ENCODE data around the gene ARF1. TPM values are rescaled to one million over a fixed set of nuclear protein-coding genes. Genes with fewer than 3 reads are reported as not detected.
A peak's percentile ranks its signal among the peaks of the same experiment; 100 is the strongest.
"Not testable (repeated sequence)": the region's sequence is repeated elsewhere in the genome, so short reads cannot be mapped to it uniquely, and the experiment has no call there.

Gene ARF1
- total and polyA plus RNA-seq, 9 donors = 109 to 313 (median 284) TPM

DNA sequence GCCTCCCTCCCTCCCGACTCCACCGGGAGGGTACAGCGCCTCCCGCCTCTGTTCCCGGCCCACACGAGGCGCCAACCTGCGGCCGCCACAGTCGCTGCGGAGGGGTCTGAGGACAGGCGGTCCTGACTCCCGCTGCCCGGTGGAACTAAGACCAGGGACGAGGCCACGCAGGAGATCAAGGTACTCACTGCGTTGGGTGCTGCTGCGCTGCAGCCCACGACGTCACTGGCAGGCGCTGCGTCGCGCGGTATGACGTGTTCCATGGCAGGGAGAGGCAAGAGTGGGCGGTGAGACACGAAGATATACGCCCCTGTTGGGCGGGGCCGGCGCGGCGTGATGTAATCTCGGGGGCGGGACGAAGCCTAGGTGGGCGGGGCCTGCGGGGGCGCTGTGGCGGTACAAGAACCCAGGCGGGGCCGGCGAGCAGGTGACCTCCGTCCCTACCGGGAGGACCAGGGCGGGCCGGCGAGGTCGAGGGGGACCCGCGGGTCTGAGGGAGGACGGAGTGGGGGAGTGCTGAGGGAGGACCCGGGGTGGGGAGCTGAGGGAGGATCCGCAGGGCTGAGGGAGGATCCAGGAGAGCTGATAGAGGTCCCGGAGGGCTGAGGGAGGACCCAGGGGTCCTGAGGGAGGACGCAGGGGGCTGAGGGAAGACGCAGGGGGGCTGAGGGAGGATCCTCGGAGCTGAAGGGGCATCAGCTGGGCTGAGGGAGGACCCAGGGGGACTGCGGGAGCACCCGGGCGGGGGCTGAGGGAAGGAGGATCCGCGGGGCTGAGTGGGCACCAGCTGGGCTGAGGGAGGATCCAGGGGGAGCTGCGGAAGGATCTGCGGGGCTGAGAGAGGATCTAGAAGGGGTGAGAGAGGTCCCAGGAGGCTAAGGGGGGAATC, 26.8 kb downstream of the ARF1 start, which contains the start of gene MRPL55:
TSS of gene MRPL55 (minus strand) at position 227 of the 889 bp plus-strand sequence. CDS start 1,039 bp downstream, outside the sequence.
- H3K27me3 ChIP-seq (ENCODE audit: control insufficient read depth, insufficient read depth, low read length) = no peaks in the 10 kb centered on the region
- DNase-seq = peak; percentile 99
- WGBS (ENCODE audit: insufficient coverage) = under 1% methylated on average over 66 of the region's 66 CpGs
- peaks cover 25% of the 10 kb centered on the region for H3K4me1 ChIP-seq (ENCODE audit: control insufficient read depth, insufficient read depth, low read length)
- H3K4me3 ChIP-seq (ENCODE audit: low read length) = peak within 1 kb of the TSS; percentile 93
- peak within 1 kb of the TSS; percentile 84 for H3K27ac ChIP-seq (ENCODE audit: low read length)
- peaks cover 24% of the 10 kb centered on the region for H3K36me3 ChIP-seq (ENCODE audit: control insufficient read depth, insufficient read depth, low read length)
- no peaks in the 10 kb centered on the region for H3K9me3 ChIP-seq (replicated peaks; ENCODE audit: control insufficient read depth, low read depth, low read length)

GRCh38 chr1:228109962-228110488, 27.5 kb downstream of the ARF1 start:
- peaks cover 24% of the 10 kb centered on the region for H3K36me3 ChIP-seq (ENCODE audit: control insufficient read depth, insufficient read depth, low read length)

GRCh38 chr1:228110556-228110955, 28.0 kb downstream of the ARF1 start:
- H3K4me3 ChIP-seq (ENCODE audit: low read length) = no peak overlapping the region
- H3K36me3 ChIP-seq (ENCODE audit: control insufficient read depth, insufficient read depth, low read length) = peaks cover 22% of the 10 kb centered on the region
- H3K4me1 ChIP-seq (ENCODE audit: control insufficient read depth, insufficient read depth, low read length) = peaks cover 18% of the 10 kb centered on the region
- peak overlapping the region; percentile 84 for H3K27ac ChIP-seq (ENCODE audit: low read length)
- WGBS (ENCODE audit: insufficient coverage) = 90% methylated on average over 3 of the region's 7 CpGs
- no peaks in the 10 kb centered on the region for H3K9me3 ChIP-seq (replicated peaks; ENCODE audit: control insufficient read depth, low read depth, low read length)
- H3K27me3 ChIP-seq (ENCODE audit: control insufficient read depth, insufficient read depth, low read length) = no peaks in the 10 kb centered on the region
- no peak for DNase-seq

More at GRCh38 chr1:228109962-228110488, 27.5 kb downstream of the ARF1 start:
- no peaks in the 10 kb centered on the region for H3K9me3 ChIP-seq (replicated peaks; ENCODE audit: control insufficient read depth, low read depth, low read length)
- H3K4me1 ChIP-seq (ENCODE audit: control insufficient read depth, insufficient read depth, low read length) = peaks cover 18% of the 10 kb centered on the region
- peak overlapping the region; percentile 93 for H3K4me3 ChIP-seq (ENCODE audit: low read length)
- WGBS (ENCODE audit: insufficient coverage) = 37% methylated on average over 15 of the region's 15 CpGs
- no peaks in the 10 kb centered on the region for H3K27me3 ChIP-seq (ENCODE audit: control insufficient read depth, insufficient read depth, low read length)
- no peak for DNase-seq
- peak overlapping the region; percentile 84 for H3K27ac ChIP-seq (ENCODE audit: low read length)

DNA sequence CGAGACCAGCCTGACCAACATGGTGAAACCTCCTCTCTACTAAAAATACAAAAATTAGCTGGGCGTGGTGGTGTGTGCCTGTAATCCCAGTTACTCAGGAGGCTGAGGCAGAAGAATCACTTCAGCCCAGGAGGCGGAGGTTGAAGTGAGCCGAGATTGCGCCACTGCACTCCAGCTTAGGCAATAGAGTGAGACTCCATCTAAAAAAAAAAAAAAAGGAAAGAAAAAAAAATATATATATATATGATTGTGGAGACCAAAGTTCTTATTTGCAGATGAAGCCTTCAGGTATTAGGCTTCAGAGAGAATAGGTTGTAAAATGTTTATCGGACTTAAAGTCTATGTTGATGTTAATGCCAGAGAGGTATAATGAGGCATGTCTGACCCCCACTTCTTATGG, 28.8 kb downstream of the ARF1 start:
- peaks cover 18% of the 10 kb centered on the region for H3K4me1 ChIP-seq (ENCODE audit: control insufficient read depth, insufficient read depth, low read length)

GRCh38 chr1:228112167-228112566, 29.7 kb downstream of the ARF1 start:
- H3K4me1 ChIP-seq (ENCODE audit: control insufficient read depth, insufficient read depth, low read length) = peaks cover 18% of the 10 kb centered on the region
- H3K9me3 ChIP-seq (replicated peaks; ENCODE audit: control insufficient read depth, low read depth, low read length) = no peaks in the 10 kb centered on the region
- H3K36me3 ChIP-seq (ENCODE audit: control insufficient read depth, insufficient read depth, low read length) = peaks cover 8% of the 10 kb centered on the region
- no CpG with 5 or more reads among the region's 7 CpGs for WGBS (ENCODE audit: insufficient coverage)
- no peak overlapping the region for H3K4me3 ChIP-seq (ENCODE audit: low read length)
- no peak overlapping the region for H3K27ac ChIP-seq (ENCODE audit: low read length)
- no peak for DNase-seq
- H3K27me3 ChIP-seq (ENCODE audit: control insufficient read depth, insufficient read depth, low read length) = no peaks in the 10 kb centered on the region

More for the DNA sequence above, 28.8 kb downstream of the ARF1 start:
- not testable (repeated sequence) for H3K4me3 ChIP-seq (ENCODE audit: low read length); H3K27ac ChIP-seq (ENCODE audit: low read length); DNase-seq; H3K27me3 ChIP-seq (ENCODE audit: control insufficient read depth, insufficient read depth, low read length); H3K9me3 ChIP-seq (replicated peaks; ENCODE audit: control insufficient read depth, low read depth, low read length)
- peaks cover 16% of the 10 kb centered on the region for H3K36me3 ChIP-seq (ENCODE audit: control insufficient read depth, insufficient read depth, low read length)
- WGBS (ENCODE audit: insufficient coverage) = 86% methylated on average over 1 of the region's 6 CpGs

GRCh38 chr1:228112617-228113016, 30.1 kb downstream of the ARF1 start:
- Histone ChIP-seq H3K4me1 (ENCODE audit: control insufficient read depth, insufficient read depth, low read length) (peaks cover 18% of the 10 kb centered on the region), H3K9me3 (replicated peaks; ENCODE audit: control insufficient read depth, low read depth, low read length) (no peaks in the 10 kb centered on the region), H3K36me3 (ENCODE audit: control insufficient read depth, insufficient read depth, low read length) (peaks cover 3% of the 10 kb centered on the region), H3K27ac (ENCODE audit: low read length) (no peak overlapping the region), H3K27me3 (ENCODE audit: control insufficient read depth, insufficient read depth, low read length) (no peaks in the 10 kb centered on the region), H3K4me3 (ENCODE audit: low read length) (no peak overlapping the region)
- no CpG with 5 or more reads among the region's 1 CpG for WGBS (ENCODE audit: insufficient coverage)
- DNase-seq = no peak

GRCh38 chr1:228114827-228115226, 32.3 kb downstream of the ARF1 start:
- WGBS (ENCODE audit: insufficient coverage) = no CpG with 5 or more reads among the region's 3 CpGs
- Histone ChIP-seq H3K27ac (ENCODE audit: low read length) (no peak overlapping the region), H3K9me3 (replicated peaks; ENCODE audit: control insufficient read depth, low read depth, low read length) (peaks cover 2% of the 10 kb centered on the region), H3K4me1 (ENCODE audit: control insufficient read depth, insufficient read depth, low read length) (peaks cover 6% of the 10 kb centered on the region), H3K36me3 (ENCODE audit: control insufficient read depth, insufficient read depth, low read length) (no peaks in the 10 kb centered on the region), H3K4me3 (ENCODE audit: low read length) (no peak overlapping the region), H3K27me3 (ENCODE audit: control insufficient read depth, insufficient read depth, low read length) (no peaks in the 10 kb centered on the region)
- DNase-seq = no peak

- Histone ChIP-seq H3K9me3 (replicated peaks; ENCODE audit: control insufficient read depth, low read depth, low read length) (peaks cover 2% of the 10 kb centered on the region), H3K4me1 (ENCODE audit: control insufficient read depth, insufficient read depth, low read length) (no peaks in the 10 kb centered on the region), H3K4me3 (ENCODE audit: low read length) (no peak overlapping the region), H3K36me3 (ENCODE audit: control insufficient read depth, insufficient read depth, low read length) (no peaks in the 10 kb centered on the region), H3K27ac (ENCODE audit: low read length) (no peak overlapping the region), H3K27me3 (ENCODE audit: control insufficient read depth, insufficient read depth, low read length) (no peaks in the 10 kb centered on the region)
- WGBS (ENCODE audit: insufficient coverage) = no CpG with 5 or more reads among the region's 4 CpGs
- DNase-seq = no peak
Observed at GRCh38 chr1:228117335-228117734, 34.8 kb downstream of the ARF1 start.

DNA sequence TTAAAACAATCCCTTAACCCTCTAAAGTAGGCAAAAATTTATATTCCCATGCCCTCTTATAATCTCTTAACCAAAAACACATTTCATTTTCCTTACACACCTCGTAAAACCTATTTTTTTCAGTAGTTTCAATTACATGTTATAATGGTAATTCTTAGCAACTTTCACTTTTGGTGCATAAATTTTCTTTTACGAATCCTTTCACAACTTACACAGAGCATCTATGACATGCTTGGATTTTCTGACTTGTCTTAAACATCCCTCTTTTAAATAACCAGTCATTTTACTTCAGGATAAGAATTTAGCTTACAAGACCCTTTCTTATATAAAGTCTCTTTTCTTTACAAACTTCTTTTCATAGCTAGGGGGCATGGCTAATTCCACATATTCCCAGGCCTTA, 35.5 kb downstream of the ARF1 start:
- Histone ChIP-seq H3K27me3 (ENCODE audit: control insufficient read depth, insufficient read depth, low read length) (no peaks in the 10 kb centered on the region), H3K9me3 (replicated peaks; ENCODE audit: control insufficient read depth, low read depth, low read length) (peaks cover 2% of the 10 kb centered on the region), H3K27ac (ENCODE audit: low read length) (no peak overlapping the region), H3K4me3 (ENCODE audit: low read length) (no peak overlapping the region), H3K4me1 (ENCODE audit: control insufficient read depth, insufficient read depth, low read length) (no peaks in the 10 kb centered on the region), H3K36me3 (ENCODE audit: control insufficient read depth, insufficient read depth, low read length) (no peaks in the 10 kb centered on the region)
- no peak for DNase-seq
- no CpG with 5 or more reads among the region's 2 CpGs for WGBS (ENCODE audit: insufficient coverage)

- H3K4me3 ChIP-seq (ENCODE audit: low read length) = no peak overlapping the region
- no peaks in the 10 kb centered on the region for H3K36me3 ChIP-seq (ENCODE audit: control insufficient read depth, insufficient read depth, low read length)
- H3K27ac ChIP-seq (ENCODE audit: low read length) = no peak overlapping the region
- no peaks in the 10 kb centered on the region for H3K4me1 ChIP-seq (ENCODE audit: control insufficient read depth, insufficient read depth, low read length)
- WGBS (ENCODE audit: insufficient coverage) = no CpG with 5 or more reads among the region's 1 CpG
- DNase-seq = no peak
- H3K27me3 ChIP-seq (ENCODE audit: control insufficient read depth, insufficient read depth, low read length) = no peaks in the 10 kb centered on the region
- peaks cover 2% of the 10 kb centered on the region for H3K9me3 ChIP-seq (replicated peaks; ENCODE audit: control insufficient read depth, low read depth, low read length)
Observed at GRCh38 chr1:228120351-228120750, 37.8 kb downstream of the ARF1 start.

All from muscle of leg (tissue), 11 donors.